ENCODE data around the gene ATIC.

GRCh38 chr2:215290980-215291599 lies 20.8 kb upstream of the ATIC start:
- TF ChIP-seq, protein P1, sequence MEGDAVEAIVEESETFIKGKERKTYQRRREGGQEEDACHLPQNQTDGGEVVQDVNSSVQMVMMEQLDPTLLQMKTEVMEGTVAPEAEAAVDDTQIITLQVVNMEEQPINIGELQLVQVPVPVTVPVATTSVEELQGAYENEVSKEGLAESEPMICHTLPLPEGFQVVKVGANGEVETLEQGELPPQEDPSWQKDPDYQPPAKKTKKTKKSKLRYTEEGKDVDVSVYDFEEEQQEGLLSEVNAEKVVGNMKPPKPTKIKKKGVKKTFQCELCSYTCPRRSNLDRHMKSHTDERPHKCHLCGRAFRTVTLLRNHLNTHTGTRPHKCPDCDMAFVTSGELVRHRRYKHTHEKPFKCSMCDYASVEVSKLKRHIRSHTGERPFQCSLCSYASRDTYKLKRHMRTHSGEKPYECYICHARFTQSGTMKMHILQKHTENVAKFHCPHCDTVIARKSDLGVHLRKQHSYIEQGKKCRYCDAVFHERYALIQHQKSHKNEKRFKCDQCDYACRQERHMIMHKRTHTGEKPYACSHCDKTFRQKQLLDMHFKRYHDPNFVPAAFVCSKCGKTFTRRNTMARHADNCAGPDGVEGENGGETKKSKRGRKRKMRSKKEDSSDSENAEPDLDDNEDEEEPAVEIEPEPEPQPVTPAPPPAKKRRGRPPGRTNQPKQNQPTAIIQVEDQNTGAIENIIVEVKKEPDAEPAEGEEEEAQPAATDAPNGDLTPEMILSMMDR (IDR thresholded peaks at IDR 0.05), result no peak
- TF ChIP-seq POLR2A (IDR thresholded peaks at IDR 0.05) (no peak), POLR2AphosphoS5 (IDR thresholded peaks at IDR 0.05) (no peak)
